SK-N-SH (cell line): Measurements from ENCODE around the gene KRT80. TPM values are rescaled to one million over a fixed set of nuclear protein-coding genes. Genes with fewer than 3 reads are reported as not detected.

Experiments
- CTCF ChIA-PET: fragments of 300-600, 350-600 bp; formaldehyde crosslinking; extraction: SDS; loops from one replicate; lab custom pipeline; 2021; lab: Yijun Ruan, JAX
- POLR2A ChIA-PET: fragments of 350-600 bp; sonication (Branson Sonifier 250); formaldehyde crosslinking; extraction: SDS; loops from one replicate; lab custom pipeline; 2020; ENCODE audit warnings: antibody characterized with exemption, inconsistent platforms; lab: Yijun Ruan, JAX
- DNase-seq: peaks from one replicate; pipeline ENCODE4 v3.0.0; 2012
- H2AFZ ChIP-seq: fragments of 200-600 bp; sonication (generic); 2 replicates; pipeline ENCODE4 v1.8.1; 2016; ENCODE audit warnings: antibody characterized with exemption, mild to moderate bottlenecking, low read depth
- H3F3A ChIP-seq: fragments of 200-600 bp; sonication (generic); replicated peaks from 2 replicates; pipeline ENCODE3; 2016; ENCODE audit warnings: antibody characterized with exemption, mild to moderate bottlenecking; ENCODE audit not compliant: insufficient read depth
- H3K27ac ChIP-seq, 2 experiments: fragments of 200-500 bp in 1 of 2; fragments of 200-600 bp in 1 of 2; sonication (Bioruptor generic) in 1 of 2; sonication (generic), shearing (Covaris generic) in 1 of 2; 2 replicates each; pipeline versions ENCODE4 v1.5.1 to v1.6.1; 2014 to 2016; ENCODE audit warnings: low read depth in 2 of 2, inconsistent platforms in 1 of 2, low read length in 1 of 2, mild to moderate bottlenecking in 1 of 2, mixed read lengths in 1 of 2
- H3K27me3 ChIP-seq: fragments of 200-600 bp; sonication (generic), shearing (Covaris generic); 2 replicates; pipeline ENCODE4 v1.6.1; 2016; ENCODE audit warnings: mixed run types; ENCODE audit not compliant: insufficient read depth
- H3K36me3 ChIP-seq, 2 experiments: fragments of 200-500 bp in 1 of 2; fragments of 200-600 bp in 1 of 2; sonication (Bioruptor generic) in 1 of 2; sonication (generic) in 1 of 2; replicated peaks in 1 of 2; 2 replicates each; pipeline versions ENCODE3 to v1.5.1; 2014 to 2016; ENCODE audit warnings: low read length in 1 of 2, mild to moderate bottlenecking in 1 of 2; ENCODE audit not compliant: insufficient read depth in 2 of 2, control insufficient read depth in 1 of 2
- H3K4me1 ChIP-seq, 2 experiments: fragments of 200-500 bp in 1 of 2; fragments of 200-600 bp in 1 of 2; sonication (Bioruptor generic) in 1 of 2; sonication (generic), shearing (Covaris generic) in 1 of 2; 2 replicates each; pipeline versions ENCODE4 v1.5.1 to v1.6.1; 2014 to 2016; ENCODE audit warnings: low read depth in 1 of 2, low read length in 1 of 2, mixed run types in 1 of 2; ENCODE audit not compliant: insufficient read depth in 2 of 2, control insufficient read depth in 1 of 2
- H3K4me2 ChIP-seq: fragments of 200-600 bp; sonication (generic), shearing (Covaris generic); 2 replicates; pipeline ENCODE4 v1.6.1; 2017; ENCODE audit warnings: mixed run types
- H3K4me3 ChIP-seq, 2 experiments: fragments of 200-500 bp in 1 of 2; fragments of 200-600 bp in 1 of 2; sonication (Bioruptor generic) in 1 of 2; sonication (generic), shearing (Covaris generic) in 1 of 2; 2 replicates each; pipeline versions ENCODE4 v1.5.1 to v1.8.1; 2014 to 2016; ENCODE audit warnings: low read depth in 2 of 2, inconsistent platforms in 1 of 2, low read length in 1 of 2, mild to moderate bottlenecking in 1 of 2, mixed read lengths in 1 of 2, moderate library complexity in 1 of 2
- H3K79me2 ChIP-seq: fragments of 200-600 bp; sonication (generic); 2 replicates; pipeline ENCODE4 v1.8.1; 2017; ENCODE audit warnings: mild to moderate bottlenecking; ENCODE audit not compliant: insufficient read depth
- H3K9ac ChIP-seq: fragments of 200-600 bp; sonication (generic); 2 replicates; pipeline ENCODE4 v1.6.1; 2017; ENCODE audit warnings: mixed run types
- H3K9me2 ChIP-seq: fragments of 200-600 bp; sonication (generic); 2 replicates; pipeline ENCODE4 v1.6.1; 2017; ENCODE audit warnings: mixed run types
- H3K9me3 ChIP-seq: fragments of 200-600 bp; sonication (generic); 2 replicates; pipeline ENCODE4 v1.6.1; 2017; ENCODE audit warnings: mixed run types, mild to moderate bottlenecking, moderate library complexity
- H4K20me1 ChIP-seq: fragments of 200-600 bp; sonication (generic); 2 replicates; pipeline ENCODE4 v1.6.1; 2017; ENCODE audit warnings: mild to moderate bottlenecking, mixed run types; ENCODE audit not compliant: insufficient read depth
- CHD2 ChIP-seq: fragments of 150-350 bp; IDR thresholded peaks from 2 replicates; pipeline ENCODE4 v1.6.1; 2018; ENCODE audit warnings: low read length; ENCODE audit not compliant: partially characterized antibody
- EZH2phosphoT487 ChIP-seq: fragments of 200-600 bp; sonication (generic); IDR thresholded peaks from 2 replicates; pipeline ENCODE4 v1.6.1; 2017; ENCODE audit warnings: low read depth, mixed run types, mild to moderate bottlenecking, antibody characterized with exemption, moderate library complexity, borderline replicate concordance
- FOSL2 ChIP-seq: IDR thresholded peaks from 2 replicates; pipeline ENCODE4 v1.4.0; 2012; ENCODE audit warnings: low read depth, mild to moderate bottlenecking, moderate library complexity, borderline replicate concordance
- FOXM1 ChIP-seq: IDR thresholded peaks from 2 replicates; pipeline ENCODE4 v1.4.0; 2012; ENCODE audit warnings: low read depth, mild to moderate bottlenecking
- GABPA ChIP-seq: IDR thresholded peaks from 2 replicates; pipeline ENCODE4 v1.4.0; 2012; ENCODE audit warnings: low read depth, mild to moderate bottlenecking
- GATA2 ChIP-seq: sonication (generic); formaldehyde crosslinking; IDR thresholded peaks from 2 replicates; pipeline ENCODE4 v1.5.0; 2020; ENCODE audit warnings: mild to moderate bottlenecking, missing genetic modification reagents
- IRF3 ChIP-seq: fragments of 150-350 bp; IDR thresholded peaks from 2 replicates; pipeline ENCODE4 v1.6.1; 2016; ENCODE audit warnings: mild to moderate bottlenecking, low read depth, low read length
- MAX ChIP-seq: IDR thresholded peaks from 2 replicates; pipeline ENCODE4 v1.4.0; 2012; ENCODE audit warnings: low read depth
- NRF1 ChIP-seq: IDR thresholded peaks from 2 replicates; pipeline ENCODE4 v1.6.1; 2012; ENCODE audit warnings: low read depth, mild to moderate bottlenecking, low read length
- PBX3 ChIP-seq: IDR thresholded peaks from 2 replicates; pipeline ENCODE4; 2012
- POLR2AphosphoS5 ChIP-seq: IDR thresholded peaks from 2 replicates; pipeline ENCODE4 v1.6.1; 2012; ENCODE audit warnings: low read depth, low read length
- RAD21 ChIP-seq: IDR thresholded peaks from 2 replicates; pipeline ENCODE4 v1.6.1; 2012; ENCODE audit warnings: mild to moderate bottlenecking, low read length
- REST ChIP-seq: IDR thresholded peaks from 2 replicates; pipeline ENCODE4 v1.6.1; 2012; ENCODE audit warnings: mild to moderate bottlenecking, low read depth, low read length, moderate library complexity
- RFX5 ChIP-seq: IDR thresholded peaks from 2 replicates; pipeline ENCODE4 v1.6.1; 2012; ENCODE audit warnings: mild to moderate bottlenecking, improper control_type of control experiment, low read length
- SIN3A ChIP-seq: IDR thresholded peaks from 2 replicates; pipeline ENCODE4 v1.6.1; 2012; ENCODE audit warnings: low read depth, mild to moderate bottlenecking, low read length, moderate library complexity, borderline replicate concordance
- SMC3 ChIP-seq: IDR thresholded peaks from 2 replicates; pipeline ENCODE4 v1.6.1; 2012; ENCODE audit warnings: low read depth, low read length, improper control_type of control experiment
- TCF12 ChIP-seq: IDR thresholded peaks from 2 replicates; pipeline ENCODE4 v1.4.0; 2012
- TEAD4 ChIP-seq: IDR thresholded peaks from 2 replicates; pipeline ENCODE4 v1.4.0; 2012; ENCODE audit warnings: mild to moderate bottlenecking, borderline replicate concordance; ENCODE audit not compliant: insufficient read depth
- USF1 ChIP-seq: IDR thresholded peaks from 2 replicates; pipeline ENCODE4 v1.4.0; 2012; ENCODE audit warnings: low read depth, borderline replicate concordance
- USF2 ChIP-seq: fragments of 150-350 bp; IDR thresholded peaks from 2 replicates; pipeline ENCODE4 v1.6.1; 2017; ENCODE audit warnings: antibody characterized with exemption, low read length, low read depth, borderline replicate concordance
- ZBTB33 ChIP-seq: IDR thresholded peaks from 2 replicates; pipeline ENCODE4 v1.4.0; 2012; ENCODE audit warnings: low read depth, borderline replicate concordance
- WGBS: methylation state at CpG from one replicate; pipeline ENCODE4 v1.1.6; 2017; ENCODE audit warnings: low lambda C conversion rate; 5-methylcytosine and 5-hydroxymethylcytosine counted together
- polyA plus RNA-seq, 3 experiments: library from polyadenylated mRNA; depleted of rRNA; stranded (reverse); fragments of >200 nt; gene quantifications; 2 replicates each; pipeline ENCODE4 v1.2.3, GENCODE V29; 2012

The KRT80 gene
- polyA plus RNA-seq, 1 of the 3 experiments (the other 2 are of a cell fraction), result 14.9 TPM

- WGBS, result 36% methylated on average over 5 of the region's 13 CpGs
- no peaks in the 10 kb centered on the region for H3K79me2 ChIP-seq
- H3K4me3 ChIP-seq, result no peak overlapping the region; a peak in 1 of 4 replicates
- POLR2A ChIA-PET, result interaction anchor here (1.2 kb wide), 1 partner anchor 14 kb away, joined by 5 read pairs; no protein-coding TSS in a partner anchor
- CTCF ChIA-PET, result interaction anchor here (0.9 to 5.9 kb wide), 26 partner anchors 9 to 665 kb away, joined by 3 to 51 read pairs (median 7); partner anchors contain the start of gene KRT86
- H3F3A ChIP-seq, result peaks cover 7% of the 10 kb centered on the region
- H3K9ac ChIP-seq, result no peak overlapping the region
- peaks cover 15 to 68% of the 10 kb centered on the region in 2 experiments; a peak in 3 of 4 replicates for H3K4me1 ChIP-seq
- no peaks in the 10 kb centered on the region for H3K27me3 ChIP-seq
- H3K4me2 ChIP-seq, result no peak overlapping the region
- H3K9me2 ChIP-seq, result no peaks in the 10 kb centered on the region
- peak overlapping the region in 1 of 2 experiments; percentile 5; a peak in 1 of 4 replicates for H3K27ac ChIP-seq
- no peaks in the 10 kb centered on the region for H4K20me1 ChIP-seq
- H2AFZ ChIP-seq, result no peak overlapping the region
- H3K36me3 ChIP-seq, result no peaks in the 10 kb centered on the region
- no peaks in the 10 kb centered on the region for H3K9me3 ChIP-seq
- peak; percentile 82 for DNase-seq
- TF ChIP-seq REST (peak; percentile 72; the same call in 1 of the 2 replicates), SIN3A (no peak), FOSL2 (no peak), RAD21 (peak; percentile 96), TEAD4 (no peak), TCF12 (0 out of 2 replicates have a peak, but pooled peaks have one; percentile 16), POLR2AphosphoS5 (no peak), CHD2 (peak; percentile 44), ZBTB33 (no peak), GABPA (no peak), MAX (0 out of 2 replicates have a peak, but pooled peaks have one; percentile 36), USF2 (no peak), EZH2phosphoT487 (no peak), GATA2 (CRISPR knock-in tag) (no peak), PBX3 (no peak), FOXM1 (no peak), IRF3 (no peak), NRF1 (no peak), USF1 (no peak), SMC3 (peak; percentile 99), RFX5 (0 out of 2 replicates have a peak, but pooled peaks have one; percentile 28)
These were observed 22.0 kb upstream of the KRT80 start for GRCh38 chr12:52213564-52214420.
